Retinal pigment epithelial cell (primary cell): ENCODE results near the gene ATG13.

ENCODE experiments used
- DNase-seq: peaks from one replicate; pipeline ENCODE4 v3.0.0-alpha.2; 2010; ENCODE audit warnings: low read depth
- H3K4me3 ChIP-seq: 2 replicates; pipeline ENCODE4 v1.5.1; 2011; ENCODE audit warnings: mild to moderate bottlenecking, low read length, control low read depth, moderate library complexity
- CTCF ChIP-seq: conservative IDR thresholded peaks from 2 replicates; pipeline ENCODE4 v1.5.1; 2011; ENCODE audit warnings: low read depth, low read length, control low read depth, inconsistent platforms

Gene ATG13

GRCh38 chr11:46607516-46607915 is 9.8 kb upstream of the ATG13 start:
- no peak for TF ChIP-seq CTCF
- peak; percentile 88 for DNase-seq
- H3K4me3 ChIP-seq, result no peak overlapping the region

- TF ChIP-seq CTCF, result no peak
- no peak overlapping the region for H3K4me3 ChIP-seq
- no peak for DNase-seq
These were observed 8.0 kb upstream of the ATG13 start for GRCh38 chr11:46609386-46609785.

- no peak for DNase-seq
- TF ChIP-seq CTCF, result no peak
- no peak overlapping the region for H3K4me3 ChIP-seq
These were observed 5.6 kb upstream of the ATG13 start for GRCh38 chr11:46611526-46612304.

- no peak overlapping the region for H3K4me3 ChIP-seq
- DNase-seq, result no peak
- TF ChIP-seq CTCF, result no peak
These were observed 5.0 kb upstream of the ATG13 start for GRCh38 chr11:46612326-46612725.

GRCh38 chr11:46615756-46616155 is 1.6 kb upstream of the ATG13 start:
- H3K4me3 ChIP-seq, result no peak overlapping the region
- no peak for TF ChIP-seq CTCF
- DNase-seq, result no peak

- no peak for TF ChIP-seq CTCF
- no peak for DNase-seq
- peak overlapping the region; percentile 99 for H3K4me3 ChIP-seq
These were observed 711 bp upstream of the ATG13 start for GRCh38 chr11:46616551-46617133.

GRCh38 chr11:46617972-46618314 is 590 bp downstream of the ATG13 start:
- H3K4me3 ChIP-seq, result peak overlapping the region; percentile 99
- no peak for TF ChIP-seq CTCF
- DNase-seq, result no peak
